ENCODE results near the gene SRPK2.

SRPK2 gene

GRCh38 chr7:105180002-105180401 is 208.7 kb downstream of the SRPK2 start:
- Histone ChIP-seq H4K20me1 (ENCODE audit: insufficient read depth) (no peaks in the 10 kb centered on the region), H3K4me3 (IDR thresholded peaks at IDR 0.05; ENCODE audit: insufficient read depth, low read depth, low read length) (no peak overlapping the region), H3K4me1 (ENCODE audit: low read depth, poor library complexity, severe bottlenecking) (peaks cover 9% of the 10 kb centered on the region), H3K9ac (no peak overlapping the region), H2AFZ (ENCODE audit: low read depth) (no peak overlapping the region), H3K27me3 (ENCODE audit: insufficient read depth, low read depth) (no peaks in the 10 kb centered on the region), H3K4me2 (no peak overlapping the region), H3K36me3 (ENCODE audit: insufficient read depth) (no peaks in the 10 kb centered on the region), H3K27ac (no peak overlapping the region), H3K79me2 (ENCODE audit: insufficient read depth, low read depth) (peaks cover 37% of the 10 kb centered on the region; the same call in 1 of the 2 replicates)
- TF ChIP-seq CTCF (conservative IDR thresholded peaks at IDR 0.05; ENCODE audit: low read depth, low read length): no peak

- Histone ChIP-seq H3K4me3 (IDR thresholded peaks at IDR 0.05; ENCODE audit: insufficient read depth, low read depth, low read length) (no peak overlapping the region), H3K27me3 (ENCODE audit: insufficient read depth, low read depth) (no peaks in the 10 kb centered on the region), H4K20me1 (ENCODE audit: insufficient read depth) (no peaks in the 10 kb centered on the region), H3K27ac (no peak overlapping the region), H3K36me3 (ENCODE audit: insufficient read depth) (no peaks in the 10 kb centered on the region), H3K4me2 (no peak overlapping the region), H2AFZ (ENCODE audit: low read depth) (no peak overlapping the region), H3K4me1 (ENCODE audit: low read depth, poor library complexity, severe bottlenecking) (peaks cover 18% of the 10 kb centered on the region), H3K79me2 (ENCODE audit: insufficient read depth, low read depth) (peaks cover 40% of the 10 kb centered on the region; the same call in 1 of the 2 replicates), H3K9ac (no peak overlapping the region)
- no peak for TF ChIP-seq CTCF (conservative IDR thresholded peaks at IDR 0.05; ENCODE audit: low read depth, low read length)
Observed at GRCh38 chr7:105178928-105179541, 209.7 kb downstream of the SRPK2 start.

GRCh38 chr7:105178177-105178576 is 210.5 kb downstream of the SRPK2 start:
- Histone ChIP-seq H3K27ac (no peak overlapping the region), H2AFZ (ENCODE audit: low read depth) (no peak overlapping the region), H3K36me3 (ENCODE audit: insufficient read depth) (no peaks in the 10 kb centered on the region), H3K79me2 (ENCODE audit: insufficient read depth, low read depth) (peaks cover 47% of the 10 kb centered on the region), H3K4me3 (IDR thresholded peaks at IDR 0.05; ENCODE audit: insufficient read depth, low read depth, low read length) (no peak overlapping the region), H3K9ac (no peak overlapping the region), H3K4me2 (no peak overlapping the region), H3K4me1 (ENCODE audit: low read depth, poor library complexity, severe bottlenecking) (peaks cover 25% of the 10 kb centered on the region), H3K27me3 (ENCODE audit: insufficient read depth, low read depth) (no peaks in the 10 kb centered on the region), H4K20me1 (ENCODE audit: insufficient read depth) (no peaks in the 10 kb centered on the region)
- no peak for TF ChIP-seq CTCF (conservative IDR thresholded peaks at IDR 0.05; ENCODE audit: low read depth, low read length)

- Histone ChIP-seq H3K4me2 (no peak overlapping the region), H4K20me1 (ENCODE audit: insufficient read depth) (no peaks in the 10 kb centered on the region), H2AFZ (ENCODE audit: low read depth) (no peak overlapping the region), H3K36me3 (ENCODE audit: insufficient read depth) (no peaks in the 10 kb centered on the region), H3K79me2 (ENCODE audit: insufficient read depth, low read depth) (peaks cover 53% of the 10 kb centered on the region), H3K27me3 (ENCODE audit: insufficient read depth, low read depth) (no peaks in the 10 kb centered on the region), H3K27ac (no peak overlapping the region), H3K4me1 (ENCODE audit: low read depth, poor library complexity, severe bottlenecking) (peaks cover 25% of the 10 kb centered on the region), H3K9ac (no peak overlapping the region), H3K4me3 (IDR thresholded peaks at IDR 0.05; ENCODE audit: insufficient read depth, low read depth, low read length) (no peak overlapping the region)
- TF ChIP-seq CTCF (conservative IDR thresholded peaks at IDR 0.05; ENCODE audit: low read depth, low read length): no peak
Observed at GRCh38 chr7:105177026-105177425, 211.7 kb downstream of the SRPK2 start.
